H1 (cell line): ENCODE results near the gene VCP. TPM values are rescaled to one million over a fixed set of nuclear protein-coding genes. Genes with fewer than 3 reads are reported as not detected.

Experiments used
- CTCF ChIA-PET: fragments of 300-600 bp; sonication (Branson Sonifier 250); formaldehyde crosslinking; loops from one replicate; lab custom pipeline; 2021; ENCODE audit not compliant: partially characterized antibody; lab: Charles Lee
- POLR2A ChIA-PET: fragments of 300-600 bp; sonication (Branson Sonifier 250); formaldehyde crosslinking; loops from one replicate; lab custom pipeline; 2021; ENCODE audit warnings: inconsistent platforms; ENCODE audit not compliant: partially characterized antibody; lab: Charles Lee
- DNase-seq, 2 experiments: peaks; one replicate each; pipeline versions ENCODE4 v3.0.0 to v3.0.0-alpha.2; 2010 to 2022; ENCODE audit warnings: low spot score in 2 of 2, low read depth in 1 of 2, mixed read lengths in 1 of 2
- FAIRE-seq: peaks from 2 replicates; lab custom pipeline; 2011; peaks lifted over from hg19 to GRCh38; lab: Jason Lieb, UNC
- H2AFZ ChIP-seq: 2 replicates; pipeline ENCODE4 v1.8.1; 2012; ENCODE audit warnings: low read length, inconsistent platforms
- H2AK5ac ChIP-seq: 2 replicates; pipeline ENCODE4 v1.6.1; 2013; ENCODE audit warnings: low read depth, low read length
- H2BK120ac ChIP-seq: replicated peaks from 2 replicates; pipeline ENCODE3; 2013; ENCODE audit warnings: low read depth, low read length, inconsistent platforms
- H2BK12ac ChIP-seq: 2 replicates; pipeline ENCODE4 v1.6.1; 2013; ENCODE audit warnings: low read depth, low read length
- H2BK15ac ChIP-seq: 2 replicates; pipeline ENCODE4 v1.6.1; 2013; ENCODE audit warnings: low read length
- H2BK20ac ChIP-seq: 2 replicates; pipeline ENCODE4 v1.6.1; 2013; ENCODE audit warnings: low read length
- H2BK5ac ChIP-seq: 2 replicates; pipeline ENCODE4 v1.6.1; 2013; ENCODE audit warnings: low read depth, low read length
- H3K14ac ChIP-seq: 2 replicates; pipeline ENCODE4 v1.6.1; 2013; ENCODE audit warnings: inconsistent platforms; ENCODE audit not compliant: insufficient read length
- H3K18ac ChIP-seq: 2 replicates; pipeline ENCODE4 v1.6.1; 2013; ENCODE audit warnings: low read length; ENCODE audit errors: extremely low read depth
- H3K23ac ChIP-seq: 2 replicates; pipeline ENCODE4 v1.6.1; 2013; ENCODE audit warnings: inconsistent platforms; ENCODE audit not compliant: insufficient read length
- H3K23me2 ChIP-seq: 2 replicates; pipeline ENCODE4 v1.6.1; 2013; ENCODE audit warnings: low read depth, low read length
- H3K27ac ChIP-seq: 2 replicates; pipeline ENCODE4 v1.6.1; 2011; ENCODE audit warnings: low read depth, low read length, inconsistent platforms
- H3K27me3 ChIP-seq, 4 experiments: replicated peaks in 1 of 4; 1 replicate in 1 of 4; 2 replicates in 3 of 4; pipeline versions ENCODE4 v1.6.1 to v1.8.1; 2011 to 2013; ENCODE audit warnings: low read length in 3 of 4, mild to moderate bottlenecking in 3 of 4, inconsistent platforms in 2 of 4, mixed read lengths in 2 of 4, moderate library complexity in 1 of 4; ENCODE audit not compliant: control insufficient read depth in 3 of 4, insufficient read depth in 3 of 4; ENCODE audit errors: extremely low read depth in 1 of 4
- H3K36me3 ChIP-seq, 4 experiments: 2 replicates each; pipeline versions ENCODE4 v1.6.1 to v1.8.1; 2011 to 2013; ENCODE audit warnings: mild to moderate bottlenecking in 4 of 4, low read length in 3 of 4, moderate library complexity in 2 of 4, control low read depth in 1 of 4, inconsistent platforms in 1 of 4; ENCODE audit not compliant: insufficient read depth in 4 of 4, control insufficient read depth in 2 of 4
- H3K4ac ChIP-seq: replicated peaks from 2 replicates; pipeline ENCODE3; 2013; ENCODE audit warnings: low read length, low read depth, mixed read lengths, inconsistent platforms; ENCODE audit not compliant: insufficient read length
- H3K4me1 ChIP-seq, 4 experiments: replicated peaks in 1 of 4; 1 replicate in 1 of 4; 2 replicates in 3 of 4; pipeline versions ENCODE4 v1.6.1 to v1.8.1; 2011 to 2013; ENCODE audit warnings: low read length in 3 of 4, inconsistent platforms in 2 of 4, mixed read lengths in 1 of 4; ENCODE audit not compliant: insufficient read depth in 4 of 4, control insufficient read depth in 3 of 4
- H3K4me2 ChIP-seq, 2 experiments: 2 replicates each; pipeline versions ENCODE4 v1.6.1 to v1.8.1; 2011 to 2013; ENCODE audit warnings: low read depth in 2 of 2, low read length in 2 of 2, control low read depth in 1 of 2, inconsistent platforms in 1 of 2, mild to moderate bottlenecking in 1 of 2; ENCODE audit not compliant: insufficient read depth in 1 of 2
- H3K4me3 ChIP-seq, 4 experiments: fragments of 200-600, 300-600 bp in 1 of 4; sonication (generic), shearing (Covaris generic), sonication (Bioruptor Twin) in 1 of 4; 2 replicates each; pipeline versions ENCODE4 v1.5.1 to v1.8.1; 2011 to 2016; ENCODE audit warnings: low read length in 4 of 4, low read depth in 3 of 4, control low read depth in 2 of 4, inconsistent platforms in 2 of 4, mild to moderate bottlenecking in 2 of 4, mixed read lengths in 1 of 4, moderate library complexity in 1 of 4; ENCODE audit not compliant: insufficient read depth in 2 of 4; ENCODE audit errors: extremely low read depth in 1 of 4
- H3K56ac ChIP-seq: replicated peaks from 2 replicates; pipeline ENCODE3; 2013; ENCODE audit warnings: low read depth, mild to moderate bottlenecking, mixed read lengths, low read length, inconsistent platforms; ENCODE audit not compliant: insufficient read length
- H3K79me1 ChIP-seq: 2 replicates; pipeline ENCODE4 v1.6.1; 2013; ENCODE audit warnings: low read depth, low read length, control low read depth
- H3K79me2 ChIP-seq, 2 experiments: 2 replicates each; pipeline versions ENCODE4 v1.6.1 to v1.8.1; 2012 to 2013; ENCODE audit warnings: low read length in 2 of 2, mild to moderate bottlenecking in 2 of 2, inconsistent platforms in 1 of 2; ENCODE audit not compliant: insufficient read depth in 2 of 2, control insufficient read depth in 1 of 2
- H3K9ac ChIP-seq, 4 experiments: replicated peaks in 1 of 4; 1 replicate in 1 of 4; 2 replicates in 3 of 4; pipeline versions ENCODE4 v1.6.1 to v1.8.1; 2011 to 2013; ENCODE audit warnings: low read depth in 3 of 4, low read length in 3 of 4, control low read depth in 2 of 4, mild to moderate bottlenecking in 2 of 4, moderate library complexity in 2 of 4, inconsistent platforms in 1 of 4; ENCODE audit errors: extremely low read depth in 1 of 4
- H3K9me3 ChIP-seq, 2 experiments: 2 replicates each; pipeline versions ENCODE4 v1.6.1 to v1.8.1; 2012 to 2013; ENCODE audit warnings: mild to moderate bottlenecking in 2 of 2, moderate library complexity in 2 of 2, control low read depth in 1 of 2, inconsistent platforms in 1 of 2, low read depth in 1 of 2, low read length in 1 of 2, mixed read lengths in 1 of 2; ENCODE audit not compliant: insufficient read depth in 2 of 2
- H4K20me1 ChIP-seq, 2 experiments: replicated peaks in 1 of 2; 2 replicates each; pipeline versions ENCODE3 to v1.8.1; 2011 to 2013; ENCODE audit warnings: inconsistent platforms in 2 of 2, low read length in 2 of 2, mild to moderate bottlenecking in 1 of 2; ENCODE audit not compliant: insufficient read depth in 2 of 2, control insufficient read depth in 1 of 2
- H4K5ac ChIP-seq: 2 replicates; pipeline ENCODE4 v1.6.1; 2013; ENCODE audit warnings: low read length, low read depth, mixed read lengths, inconsistent platforms; ENCODE audit not compliant: insufficient read length
- H4K8ac ChIP-seq: 2 replicates; pipeline ENCODE4 v1.8.0; 2013; ENCODE audit warnings: mild to moderate bottlenecking, moderate library complexity, low read length, inconsistent platforms; ENCODE audit not compliant: insufficient read depth; ENCODE audit errors: extremely low read depth
- H4K91ac ChIP-seq: replicated peaks from 2 replicates; pipeline ENCODE3; 2013; ENCODE audit warnings: low read length, mixed read lengths, inconsistent platforms; ENCODE audit not compliant: insufficient read length
- ASH2L ChIP-seq: fragments of 200-600, 300-600 bp; sonication (generic); IDR thresholded peaks from one replicate; pipeline ENCODE4 v1.7.1; 2017; ENCODE audit warnings: low read length
- BRCA1 ChIP-seq: IDR thresholded peaks from 2 replicates; pipeline ENCODE4 v1.6.1; 2012; ENCODE audit warnings: low read depth, low read length, improper control_type of control experiment
- CHD1 ChIP-seq: IDR thresholded peaks from 2 replicates; pipeline ENCODE4 v1.6.1; 2012; ENCODE audit warnings: low read depth, low read length, improper control_type of control experiment
- EGR1 ChIP-seq: IDR thresholded peaks from 2 replicates; pipeline ENCODE4 v1.6.1; 2011; ENCODE audit warnings: low read depth, low read length, borderline replicate concordance
- HDAC6 ChIP-seq: IDR thresholded peaks from one replicate; pipeline ENCODE4 v1.7.1; 2012; ENCODE audit warnings: low read depth, mild to moderate bottlenecking, inconsistent platforms, low read length, moderate library complexity
- JUN ChIP-seq: IDR thresholded peaks from 2 replicates; pipeline ENCODE4 v1.6.1; 2011; ENCODE audit warnings: low read depth, mild to moderate bottlenecking, improper control_type of control experiment, low read length
- KDM1A ChIP-seq: fragments of 200-600, 300-600 bp; sonication (generic); IDR thresholded peaks from 2 replicates; pipeline ENCODE4 v1.7.1; 2016; ENCODE audit warnings: mild to moderate bottlenecking, low read length, borderline replicate concordance
- KDM4A ChIP-seq: IDR thresholded peaks from one replicate; pipeline ENCODE4 v1.7.1; 2012; ENCODE audit warnings: low read depth, mild to moderate bottlenecking, moderate library complexity, low read length, inconsistent platforms; ENCODE audit not compliant: severe bottlenecking
- KDM5A ChIP-seq: fragments of 200-600 bp; IDR thresholded peaks from 2 replicates; pipeline ENCODE4 v1.7.1; 2012; ENCODE audit warnings: mild to moderate bottlenecking, low read length, inconsistent platforms, mixed read lengths
- RBBP5 ChIP-seq: IDR thresholded peaks from 2 replicates; pipeline ENCODE4 v1.7.1; 2012; ENCODE audit warnings: low read depth, mild to moderate bottlenecking, inconsistent platforms, low read length, moderate library complexity, borderline replicate concordance
- SIX5 ChIP-seq: IDR thresholded peaks from 2 replicates; pipeline ENCODE4 v1.6.1; 2011; ENCODE audit warnings: mild to moderate bottlenecking, low read depth, low read length
- TEAD4 ChIP-seq: IDR thresholded peaks from 2 replicates; pipeline ENCODE4 v1.6.1; 2012; ENCODE audit warnings: low read depth, low read length, inconsistent platforms, mixed read lengths
- ZNF274 ChIP-seq: IDR thresholded peaks from 2 replicates; pipeline ENCODE4 v1.7.0; 2012; ENCODE audit warnings: low read length, borderline replicate concordance; ENCODE audit errors: extremely low read depth
- WGBS, 2 experiments: shearing (Covaris generic) in 1 of 2; methylation state at CpG; one replicate each; pipeline versions ENCODE4 v1.1.6 to v1.1.7; 2013 to 2015; ENCODE audit warnings: low lambda C conversion rate in 2 of 2, mixed read lengths in 2 of 2, inconsistent platforms in 1 of 2, low coverage in 1 of 2, missing lambda C conversion rate in 1 of 2; ENCODE audit not compliant: insufficient replicate concordance in 2 of 2, insufficient coverage in 1 of 2, insufficient read length in 1 of 2; ENCODE audit errors: extremely low coverage in 1 of 2, missing lambda C conversion rate in 1 of 2; 5-methylcytosine and 5-hydroxymethylcytosine counted together
- polyA plus RNA-seq, 7 experiments: library from polyadenylated mRNA; depleted of rRNA in 3 of 7; stranded (reverse) in 5 of 7; unstranded in 2 of 7; fragments of >200 nt in 5 of 7; fragments of 200-250 nt in 2 of 7; gene quantifications; 1 replicate in 5 of 7; 2 replicates in 1 of 7; 4 replicates in 1 of 7; pipeline versions ENCODE4 v1.2.1 to v1.2.3, GENCODE V29; 2011 to 2013; ENCODE audit warnings: missing spikeins in 2 of 7, mixed read lengths in 2 of 7
- total RNA-seq: library from RNA; stranded (reverse); fragmentation: NEBNext Ultra II Directional; extraction: Animal tissue kit (Norgen Biotek cat#: 25700); gene quantifications from 2 replicates; pipeline ENCODE4 v1.2.1, GENCODE V29; 2021

Gene VCP
- total and polyA plus RNA-seq, 2 of the 8 experiments (the other 6 are each of a cell fraction or from before 2014, with no cell fraction given): 173 to 375 TPM

DNA sequence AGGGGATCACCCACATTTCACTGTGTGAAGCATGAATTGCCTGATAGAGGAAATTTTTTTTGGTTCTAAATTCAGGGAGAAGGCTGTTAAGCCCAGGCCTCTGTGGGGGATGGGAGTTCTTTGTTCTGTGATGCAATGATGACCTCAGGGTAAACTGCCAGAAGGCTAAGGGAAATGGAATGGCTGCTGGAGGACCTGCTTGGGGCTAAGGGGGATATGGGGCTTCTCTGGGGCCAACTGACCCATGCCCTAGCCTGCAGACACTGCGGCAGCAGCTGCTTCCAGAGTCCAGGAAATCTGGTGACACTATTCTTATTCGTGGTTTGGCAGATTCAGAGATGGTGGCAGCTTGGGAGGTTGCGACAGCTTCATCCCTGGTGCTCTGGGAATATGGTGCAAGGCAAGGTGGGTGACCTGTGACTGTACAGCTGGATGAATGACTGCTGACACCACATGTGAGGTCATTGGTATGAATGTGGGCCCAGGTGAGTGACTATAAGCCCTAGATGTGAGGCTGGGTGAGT, 30.3 kb downstream of the VCP start:
- H3K27me3 ChIP-seq: no peaks in the 10 kb centered on the region
- no peak overlapping the region for H3K27ac ChIP-seq
- DNase-seq: no peak
- no peak overlapping the region for H3K23ac ChIP-seq
- FAIRE-seq: no peak
- 88% methylated on average over 3 of the region's 3 CpGs; no CpG with 5 or more reads in 1 of the 2 experiments for WGBS, 2 experiments
- no peak overlapping the region for H3K4me3 ChIP-seq
- CTCF ChIA-PET: interaction anchor here (1.1 to 3.3 kb wide), 5 partner anchors 9 to 143 kb away, joined by 4 to 26 read pairs (median 6); partner anchors contain the start of gene PIGO
- no peaks in the 10 kb centered on the region for H3K79me2 ChIP-seq
- no peak overlapping the region for H3K56ac ChIP-seq
- H2BK15ac ChIP-seq: no peak overlapping the region
- POLR2A ChIA-PET: interaction anchor here (1.0 to 3.0 kb wide), 5 partner anchors 9 to 58 kb away, joined by 3 to 17 read pairs (median 4); partner anchors contain the start of gene VCP
- H3K4me2 ChIP-seq: no peak overlapping the region
- H4K5ac ChIP-seq: no peak overlapping the region
- H3K79me1 ChIP-seq: no peaks in the 10 kb centered on the region
- no peak overlapping the region for H3K14ac ChIP-seq
- H2AK5ac ChIP-seq: no peak overlapping the region
- peaks cover 0 to 2% (median 0%) of the 10 kb centered on the region in 4 experiments; a peak in 2 of 7 replicates for H3K4me1 ChIP-seq
- H2BK20ac ChIP-seq: no peak overlapping the region
- no peak overlapping the region for H2BK5ac ChIP-seq
- no peak overlapping the region for H3K4ac ChIP-seq
- H3K36me3 ChIP-seq: peaks cover 0 to 6% (median 4%) of the 10 kb centered on the region in 4 experiments; a peak in 3 of 8 replicates
- H4K20me1 ChIP-seq: no peaks in the 10 kb centered on the region
- no peaks in the 10 kb centered on the region for H3K9me3 ChIP-seq
- H2BK120ac ChIP-seq: no peak overlapping the region
- H3K9ac ChIP-seq: no peak overlapping the region
- H3K23me2 ChIP-seq: no peaks in the 10 kb centered on the region
- no peak overlapping the region for H3K18ac ChIP-seq
- no peak overlapping the region; the same call in 1 of the 2 replicates for H4K8ac ChIP-seq
- H2BK12ac ChIP-seq: no peak overlapping the region
- no peak overlapping the region for H4K91ac ChIP-seq
- H2AFZ ChIP-seq: no peak overlapping the region
- TF ChIP-seq SIX5: no peak
- TF ChIP-seq CHD1: no peak
- TF ChIP-seq BRCA1: no peak
- TF ChIP-seq RBBP5: no peak
- no peak for TF ChIP-seq EGR1
- TF ChIP-seq ASH2L: no peak
- TF ChIP-seq TEAD4: no peak
- TF ChIP-seq KDM1A: no peak
- TF ChIP-seq KDM4A: no peak
- TF ChIP-seq ZNF274: no peak
- no peak for TF ChIP-seq KDM5A
- TF ChIP-seq JUN: no peak
- TF ChIP-seq HDAC6: no peak
